SU-DHL-6 (cell line): Measurements from ENCODE around the gene LSM7.

Experiments used
- H2AFZ ChIP-seq: fragments of 200-600 bp; sonication (generic); 2 replicates; pipeline ENCODE4 v1.6.1; 2014; ENCODE audit warnings: low read depth, mild to moderate bottlenecking, moderate library complexity, mixed read lengths, antibody characterized with exemption, low read length; ENCODE audit not compliant: severe bottlenecking
- H3F3A ChIP-seq: fragments of 200-600 bp; shearing (Covaris generic); 2 replicates; pipeline ENCODE4 v1.6.0; 2016; ENCODE audit warnings: antibody characterized with exemption, mild to moderate bottlenecking; ENCODE audit not compliant: insufficient read depth
- H3K27ac ChIP-seq: fragments of 200-600 bp; sonication (generic); 2 replicates; pipeline ENCODE4 v1.5.1; 2016; ENCODE audit warnings: low read depth, mild to moderate bottlenecking, low read length, moderate library complexity, mixed read lengths
- H3K27me3 ChIP-seq: fragments of 200-600 bp; sonication (generic), shearing (Covaris generic); 2 replicates; pipeline ENCODE4 v1.6.0; 2014; ENCODE audit warnings: mild to moderate bottlenecking, low read length
- H3K36me3 ChIP-seq: fragments of 200-600 bp; sonication (generic); 2 replicates; pipeline ENCODE4 v1.6.1; 2014; ENCODE audit warnings: mild to moderate bottlenecking, low read length, mixed read lengths
- H3K4me2 ChIP-seq: fragments of 300-600, 200-600 bp; shearing (Covaris generic), sonication (generic); 2 replicates; pipeline ENCODE4 v1.6.0; 2014; ENCODE audit warnings: low read length, low read depth, mild to moderate bottlenecking; ENCODE audit not compliant: poor library complexity, severe bottlenecking
- H3K4me3 ChIP-seq: fragments of 200-600 bp; sonication (generic); 2 replicates; pipeline ENCODE4 v1.5.1; 2014; ENCODE audit warnings: antibody characterized with exemption, low read length, mild to moderate bottlenecking, mixed read lengths; ENCODE audit not compliant: insufficient read depth, poor library complexity, severe bottlenecking
- H3K79me2 ChIP-seq: fragments of 200-600 bp; sonication (generic); 2 replicates; pipeline ENCODE4 v1.6.1; 2014; ENCODE audit warnings: mild to moderate bottlenecking, low read length, moderate library complexity; ENCODE audit not compliant: insufficient read depth
- H3K9ac ChIP-seq: fragments of 200-600 bp; sonication (generic); 2 replicates; pipeline ENCODE4 v1.7.0; 2014; ENCODE audit warnings: mild to moderate bottlenecking, low read length
- H3K9me2 ChIP-seq: fragments of 200-600 bp; sonication (generic); replicated peaks from 2 replicates; pipeline ENCODE4 v1.6.1; 2014; ENCODE audit warnings: low read length; ENCODE audit not compliant: insufficient read depth
- H3K9me3 ChIP-seq: fragments of 200-600 bp; sonication (generic); 2 replicates; pipeline ENCODE4 v1.6.1; 2014; ENCODE audit warnings: low read length, mixed read lengths; ENCODE audit not compliant: insufficient read depth
- H4K20me1 ChIP-seq: fragments of 200-600 bp; sonication (generic); 2 replicates; pipeline ENCODE4 v1.6.1; 2014; ENCODE audit warnings: low read depth, mild to moderate bottlenecking, antibody characterized with exemption, low read length, moderate library complexity, mixed read lengths
- EZH2phosphoT487 ChIP-seq: fragments of 200-600 bp; sonication (generic), shearing (Covaris generic); conservative IDR thresholded peaks from 2 replicates; pipeline ENCODE4 v1.6.1; 2018; ENCODE audit warnings: mild to moderate bottlenecking, antibody characterized with exemption, low read length, moderate library complexity, mixed read lengths
- TF ChIP-seq, protein P1 (sequence below): fragments of 200-600 bp; sonication (generic); IDR thresholded peaks from one replicate; pipeline ENCODE4 v1.5.1; 2017; ENCODE audit warnings: antibody characterized with exemption, mild to moderate bottlenecking, low read length, moderate library complexity; ENCODE audit not compliant: insufficient read depth, poor library complexity, severe bottlenecking

The LSM7 gene

DNA sequence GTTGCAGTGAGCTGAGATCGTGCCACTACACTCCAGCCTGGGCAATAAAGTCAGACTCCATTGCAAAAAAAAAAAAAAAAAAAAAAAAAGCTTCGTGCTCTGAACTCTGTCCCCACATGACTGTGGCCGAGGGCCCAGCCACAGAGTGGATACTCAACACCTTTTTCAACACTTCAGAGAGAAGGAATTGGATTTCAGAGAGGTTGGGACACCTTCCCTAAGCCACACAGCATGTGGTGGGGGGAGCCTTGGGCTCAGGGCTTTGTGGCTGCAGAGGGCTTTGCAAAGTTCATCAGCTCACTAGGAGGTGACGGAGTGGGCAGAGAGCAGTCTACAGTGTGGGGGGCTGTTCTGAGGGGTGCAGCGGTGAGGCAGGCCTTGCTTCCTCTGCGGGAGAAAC lies 9.5 kb downstream of the LSM7 start:
- Histone ChIP-seq H3K4me2 (no peak overlapping the region), H3K9me3 (0 out of 2 replicates have a peak, but pooled peaks cover 9% of the 10 kb centered on the region), H3K4me3 (no peak overlapping the region), H3F3A (peaks cover 5% of the 10 kb centered on the region; the same call in 1 of the 2 replicates), H4K20me1 (no peaks in the 10 kb centered on the region), H2AFZ (no peak overlapping the region), H3K27me3 (no peaks in the 10 kb centered on the region), H3K9me2 (no peaks in the 10 kb centered on the region), H3K9ac (no peak overlapping the region), H3K36me3 (no peaks in the 10 kb centered on the region), H3K79me2 (no peaks in the 10 kb centered on the region), H3K27ac (no peak overlapping the region)
- TF ChIP-seq, protein P1, sequence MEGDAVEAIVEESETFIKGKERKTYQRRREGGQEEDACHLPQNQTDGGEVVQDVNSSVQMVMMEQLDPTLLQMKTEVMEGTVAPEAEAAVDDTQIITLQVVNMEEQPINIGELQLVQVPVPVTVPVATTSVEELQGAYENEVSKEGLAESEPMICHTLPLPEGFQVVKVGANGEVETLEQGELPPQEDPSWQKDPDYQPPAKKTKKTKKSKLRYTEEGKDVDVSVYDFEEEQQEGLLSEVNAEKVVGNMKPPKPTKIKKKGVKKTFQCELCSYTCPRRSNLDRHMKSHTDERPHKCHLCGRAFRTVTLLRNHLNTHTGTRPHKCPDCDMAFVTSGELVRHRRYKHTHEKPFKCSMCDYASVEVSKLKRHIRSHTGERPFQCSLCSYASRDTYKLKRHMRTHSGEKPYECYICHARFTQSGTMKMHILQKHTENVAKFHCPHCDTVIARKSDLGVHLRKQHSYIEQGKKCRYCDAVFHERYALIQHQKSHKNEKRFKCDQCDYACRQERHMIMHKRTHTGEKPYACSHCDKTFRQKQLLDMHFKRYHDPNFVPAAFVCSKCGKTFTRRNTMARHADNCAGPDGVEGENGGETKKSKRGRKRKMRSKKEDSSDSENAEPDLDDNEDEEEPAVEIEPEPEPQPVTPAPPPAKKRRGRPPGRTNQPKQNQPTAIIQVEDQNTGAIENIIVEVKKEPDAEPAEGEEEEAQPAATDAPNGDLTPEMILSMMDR = no peak
- TF ChIP-seq EZH2phosphoT487 = no peak

DNA sequence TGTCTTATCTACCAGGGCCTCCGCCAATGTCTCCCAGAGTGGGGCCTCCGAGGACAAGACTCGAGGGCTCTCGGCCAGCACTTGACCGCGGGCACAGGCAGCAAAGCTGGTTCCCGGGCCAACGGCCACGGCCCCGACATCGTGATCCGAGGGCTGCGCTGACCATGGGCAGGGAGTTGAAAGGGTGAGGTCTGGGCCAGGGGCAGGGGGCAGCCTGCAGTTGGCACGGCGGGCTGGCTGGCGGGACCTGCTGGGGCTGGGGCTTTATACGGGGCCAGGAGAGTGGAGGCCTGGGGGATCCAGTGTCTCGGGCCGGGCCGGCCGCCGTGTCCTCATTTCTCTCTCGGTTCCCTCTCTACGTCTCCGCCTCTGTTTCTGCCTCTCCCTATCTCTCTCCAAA lies 10.6 kb downstream of the LSM7 start:
- no peak overlapping the region for H3K27ac ChIP-seq
- no peak overlapping the region for H3K4me3 ChIP-seq
- no peak for TF ChIP-seq EZH2phosphoT487
- TF ChIP-seq, protein P1 = no peak
- H3K9me2 ChIP-seq = no peaks in the 10 kb centered on the region
- 0 out of 2 replicates have a peak, but pooled peaks cover 9% of the 10 kb centered on the region for H3K9me3 ChIP-seq
- peaks cover 5% of the 10 kb centered on the region; the same call in 1 of the 2 replicates for H3F3A ChIP-seq
- no peaks in the 10 kb centered on the region for H3K36me3 ChIP-seq
- H2AFZ ChIP-seq = no peak overlapping the region
- no peaks in the 10 kb centered on the region for H3K79me2 ChIP-seq
- no peaks in the 10 kb centered on the region for H3K27me3 ChIP-seq
- H3K4me2 ChIP-seq = no peak overlapping the region
- H3K9ac ChIP-seq = no peak overlapping the region
- no peaks in the 10 kb centered on the region for H4K20me1 ChIP-seq

DNA sequence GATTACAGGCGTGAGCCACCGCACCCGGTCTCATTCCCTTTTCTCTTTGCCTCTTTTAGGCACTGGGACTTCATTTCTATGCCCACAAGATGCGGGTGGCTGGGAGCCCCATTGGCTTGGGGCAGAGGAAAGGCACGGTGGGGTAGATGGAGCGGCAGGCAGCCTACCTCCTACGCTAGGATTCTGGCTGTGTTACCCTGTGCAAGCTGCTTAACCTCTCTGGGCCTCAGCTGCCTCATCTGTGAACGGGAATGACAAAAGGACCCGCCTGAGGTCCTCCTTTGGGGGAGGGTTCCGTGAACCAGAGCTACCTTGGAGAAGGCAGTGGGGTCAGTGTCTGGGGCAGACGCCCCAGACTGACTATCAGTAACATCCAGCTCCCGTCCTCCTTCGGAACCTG lies 11.1 kb downstream of the LSM7 start:
- Histone ChIP-seq H3K9ac (no peak overlapping the region), H2AFZ (no peak overlapping the region), H3K36me3 (no peaks in the 10 kb centered on the region), H3K4me2 (no peak overlapping the region), H3K9me3 (0 out of 2 replicates have a peak, but pooled peaks cover 9% of the 10 kb centered on the region), H3K27me3 (no peaks in the 10 kb centered on the region), H3K9me2 (no peaks in the 10 kb centered on the region), H4K20me1 (no peaks in the 10 kb centered on the region), H3K4me3 (no peak overlapping the region), H3K79me2 (no peaks in the 10 kb centered on the region), H3K27ac (no peak overlapping the region), H3F3A (peaks cover 5% of the 10 kb centered on the region; the same call in 1 of the 2 replicates)
- TF ChIP-seq, protein P1 = no peak
- no peak for TF ChIP-seq EZH2phosphoT487
